SK-N-SH (cell line): ENCODE results near the gene VTCN1.
"Not testable (repeated sequence)": the region's sequence is repeated elsewhere in the genome, so short reads cannot be mapped to it uniquely, and the experiment has no call there.

Experiments used
- RFX5 ChIP-seq: IDR thresholded peaks from 2 replicates; pipeline ENCODE4 v1.6.1; 2012; ENCODE audit warnings: mild to moderate bottlenecking, improper control_type of control experiment, low read length
- TF ChIP-seq, protein P1 (sequence below): fragments of 200-600 bp; sonication (generic); IDR thresholded peaks from 2 replicates; pipeline ENCODE4 v1.6.1; 2017; ENCODE audit warnings: antibody characterized with exemption, mild to moderate bottlenecking, moderate library complexity

DNA sequence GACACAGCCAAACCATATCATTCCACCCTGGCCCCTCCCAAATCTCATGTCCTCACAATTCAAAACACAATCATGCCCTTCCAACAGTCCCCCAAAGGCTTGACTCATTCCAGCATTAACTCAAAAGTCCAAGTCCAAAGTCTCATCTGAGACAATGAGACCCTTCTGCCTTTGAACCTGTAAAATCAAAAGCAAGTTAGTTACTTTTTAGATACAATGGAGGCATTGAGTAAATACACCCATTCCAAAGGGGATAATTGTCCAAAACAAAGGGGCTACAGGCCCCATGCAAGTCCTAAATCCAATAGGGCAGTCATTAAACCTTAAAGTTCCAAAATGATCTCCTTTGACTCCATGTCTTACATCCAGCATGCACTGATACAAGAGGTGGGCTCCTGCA lies 47.3 kb upstream of the VTCN1 start:
- TF ChIP-seq RFX5, result not testable (repeated sequence)
- TF ChIP-seq, protein P1, sequence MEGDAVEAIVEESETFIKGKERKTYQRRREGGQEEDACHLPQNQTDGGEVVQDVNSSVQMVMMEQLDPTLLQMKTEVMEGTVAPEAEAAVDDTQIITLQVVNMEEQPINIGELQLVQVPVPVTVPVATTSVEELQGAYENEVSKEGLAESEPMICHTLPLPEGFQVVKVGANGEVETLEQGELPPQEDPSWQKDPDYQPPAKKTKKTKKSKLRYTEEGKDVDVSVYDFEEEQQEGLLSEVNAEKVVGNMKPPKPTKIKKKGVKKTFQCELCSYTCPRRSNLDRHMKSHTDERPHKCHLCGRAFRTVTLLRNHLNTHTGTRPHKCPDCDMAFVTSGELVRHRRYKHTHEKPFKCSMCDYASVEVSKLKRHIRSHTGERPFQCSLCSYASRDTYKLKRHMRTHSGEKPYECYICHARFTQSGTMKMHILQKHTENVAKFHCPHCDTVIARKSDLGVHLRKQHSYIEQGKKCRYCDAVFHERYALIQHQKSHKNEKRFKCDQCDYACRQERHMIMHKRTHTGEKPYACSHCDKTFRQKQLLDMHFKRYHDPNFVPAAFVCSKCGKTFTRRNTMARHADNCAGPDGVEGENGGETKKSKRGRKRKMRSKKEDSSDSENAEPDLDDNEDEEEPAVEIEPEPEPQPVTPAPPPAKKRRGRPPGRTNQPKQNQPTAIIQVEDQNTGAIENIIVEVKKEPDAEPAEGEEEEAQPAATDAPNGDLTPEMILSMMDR, result not testable (repeated sequence)
